GM18867 (cell line): Measurements from ENCODE around the gene RASGRP3.
"Not testable (repeated sequence)": the region's sequence is repeated elsewhere in the genome, so short reads cannot be mapped to it uniquely, and the experiment has no call there.

ENCODE experiments used
- ATAC-seq: cut with Tn5 transposase; IDR thresholded peaks from one replicate; pipeline ENCODE4 v1.9.1; 2021; ENCODE audit warnings: mild to moderate bottlenecking, moderate library complexity; ENCODE audit not compliant: unreplicated experiment

The RASGRP3 gene

GRCh38 chr2:33476131-33476792 is at the start of gene RASGRP3:
TSS of gene RASGRP3 (plus strand) at chr2:33476649. CDS start at chr2:33515137, 38,488 bp downstream.
- peak; percentile 58 for ATAC-seq

- no peak for ATAC-seq
Observed at GRCh38 chr2:33426666-33427231, 49.7 kb upstream of the RASGRP3 start.

GRCh38 chr2:33430077-33430476 is 46.4 kb upstream of the RASGRP3 start:
- ATAC-seq = no peak

GRCh38 chr2:33430856-33431255 is 45.6 kb upstream of the RASGRP3 start:
- ATAC-seq = no peak

- no peak for ATAC-seq
Observed at GRCh38 chr2:33432871-33433270, 43.6 kb upstream of the RASGRP3 start.

- no peak for ATAC-seq
Observed at GRCh38 chr2:33433279-33434235, 42.9 kb upstream of the RASGRP3 start.

- no peak for ATAC-seq
Observed at GRCh38 chr2:33435518-33435917, 40.9 kb upstream of the RASGRP3 start.

GRCh38 chr2:33436083-33436482 is 40.4 kb upstream of the RASGRP3 start:
- ATAC-seq = no peak

- ATAC-seq = no peak
Observed at GRCh38 chr2:33437297-33437696, 39.2 kb upstream of the RASGRP3 start.

GRCh38 chr2:33437815-33438214 is 38.6 kb upstream of the RASGRP3 start:
- ATAC-seq = no peak

GRCh38 chr2:33441235-33441810 is 35.1 kb upstream of the RASGRP3 start:
- ATAC-seq = peak; percentile 91

GRCh38 chr2:33442052-33442451 is 34.4 kb upstream of the RASGRP3 start:
- not testable (repeated sequence) for ATAC-seq

- no peak for ATAC-seq
Observed at GRCh38 chr2:33442528-33443079, 33.8 kb upstream of the RASGRP3 start.

- no peak for ATAC-seq
Observed at GRCh38 chr2:33443274-33443829, 33.1 kb upstream of the RASGRP3 start.

GRCh38 chr2:33444967-33445366 is 31.5 kb upstream of the RASGRP3 start:
- no peak for ATAC-seq

- ATAC-seq = peak; percentile 48
Observed at GRCh38 chr2:33448220-33448899, 28.1 kb upstream of the RASGRP3 start.

- ATAC-seq = no peak
Observed at GRCh38 chr2:33451214-33451613, 25.2 kb upstream of the RASGRP3 start.

- no peak for ATAC-seq
Observed at GRCh38 chr2:33451825-33452224, 24.6 kb upstream of the RASGRP3 start.

GRCh38 chr2:33452545-33452944 is 23.9 kb upstream of the RASGRP3 start:
- ATAC-seq = no peak

- ATAC-seq = no peak
Observed at GRCh38 chr2:33453905-33454479, 22.5 kb upstream of the RASGRP3 start.
